Measurements from ENCODE around the gene SFMBT2.

Gene SFMBT2

GRCh38 chr10:7425691-7426090 lies 14.9 kb upstream of the SFMBT2 start:
- no peak for DNase-seq (ENCODE audit: low read depth)

- no peak for DNase-seq (ENCODE audit: low read depth)
These were observed 14.1 kb upstream of the SFMBT2 start for GRCh38 chr10:7424919-7425318.

- no peak for DNase-seq (ENCODE audit: low read depth)
These were observed 13.5 kb upstream of the SFMBT2 start for GRCh38 chr10:7424315-7424714.

GRCh38 chr10:7423521-7423920 lies 12.7 kb upstream of the SFMBT2 start:
- DNase-seq (ENCODE audit: low read depth) = no peak

GRCh38 chr10:7421526-7421925 lies 10.7 kb upstream of the SFMBT2 start:
- no peak for DNase-seq (ENCODE audit: low read depth)

GRCh38 chr10:7419998-7420397 lies 9.2 kb upstream of the SFMBT2 start:
- DNase-seq (ENCODE audit: low read depth) = no peak

GRCh38 chr10:7417807-7418206 lies 7.0 kb upstream of the SFMBT2 start:
- DNase-seq (ENCODE audit: low read depth) = no peak

- DNase-seq (ENCODE audit: low read depth) = peak; percentile 39
These were observed 6.3 kb upstream of the SFMBT2 start for GRCh38 chr10:7417103-7417623.

- DNase-seq (ENCODE audit: low read depth) = no peak
These were observed 3.9 kb upstream of the SFMBT2 start for GRCh38 chr10:7414766-7415165.

GRCh38 chr10:7412928-7413282 lies 2.1 kb upstream of the SFMBT2 start:
- no peak for DNase-seq (ENCODE audit: low read depth)

GRCh38 chr10:7412237-7412927 lies 1.5 kb upstream of the SFMBT2 start:
- no peak for DNase-seq (ENCODE audit: low read depth)

- no peak for DNase-seq (ENCODE audit: low read depth)
These were observed 866 bp upstream of the SFMBT2 start for GRCh38 chr10:7411671-7412128.

- DNase-seq (ENCODE audit: low read depth) = no peak
These were observed 453 bp downstream of the SFMBT2 start for GRCh38 chr10:7410301-7410861.

GRCh38 chr10:7409732-7410168 lies 1.1 kb downstream of the SFMBT2 start:
- no peak for DNase-seq (ENCODE audit: low read depth)

- DNase-seq (ENCODE audit: low read depth) = no peak
These were observed 1.6 kb downstream of the SFMBT2 start for GRCh38 chr10:7409045-7409731.

GRCh38 chr10:7408291-7409044 lies 2.4 kb downstream of the SFMBT2 start:
- DNase-seq (ENCODE audit: low read depth) = no peak

- no peak for DNase-seq (ENCODE audit: low read depth)
These were observed 3.2 kb downstream of the SFMBT2 start for GRCh38 chr10:7407368-7408290.

- DNase-seq (ENCODE audit: low read depth) = no peak
These were observed 4.0 kb downstream of the SFMBT2 start for GRCh38 chr10:7406712-7407333.

GRCh38 chr10:7405637-7406036 lies 5.2 kb downstream of the SFMBT2 start:
- no peak for DNase-seq (ENCODE audit: low read depth)

- no peak for DNase-seq (ENCODE audit: low read depth)
These were observed 7.2 kb downstream of the SFMBT2 start for GRCh38 chr10:7403620-7404019.

GRCh38 chr10:7401782-7402181 lies 9.1 kb downstream of the SFMBT2 start:
- no peak for DNase-seq (ENCODE audit: low read depth)
